Activated B cell treated with CpG ODN at 0.5 μM for 24 hours (primary cell): ENCODE data around the gene COPB1. TPM values are rescaled to one million over a fixed set of nuclear protein-coding genes. Genes with fewer than 3 reads are reported as not detected.

Experiments
- ATAC-seq: fragments of 200-7000 bp; cut with Tn5 transposase; one replicate; pipeline ENCODE4 v1.10.0; 2021; ENCODE audit warnings: low read depth, mild to moderate bottlenecking, moderate library complexity
- CTCF ChIA-PET: fragments of 350-600 bp; sonication (Branson Sonifier 250); formaldehyde crosslinking; loops from one replicate; lab custom pipeline; 2021; ENCODE audit warnings: antibody characterized with exemption; lab: Charles Lee
- POLR2A ChIA-PET: fragments of 350-600 bp; sonication (Branson Sonifier 250); formaldehyde crosslinking; loops from one replicate; lab custom pipeline; 2021; ENCODE audit warnings: antibody characterized with exemption; lab: Charles Lee
- DNase-seq: peaks from one replicate; pipeline ENCODE4 v3.0.0; 2022
- H3K27ac Mint-ChIP-seq: one replicate; pipeline ENCODE4 v1.8.0; 2020; ENCODE audit warnings: mixed read lengths
- H3K27me3 Mint-ChIP-seq: one replicate; pipeline ENCODE4 v1.8.0; 2021; ENCODE audit warnings: mixed read lengths
- H3K36me3 Mint-ChIP-seq: one replicate; pipeline ENCODE4 v1.8.0; 2021; ENCODE audit warnings: low read depth, mixed read lengths
- H3K4me1 Mint-ChIP-seq: one replicate; pipeline ENCODE4 v1.8.0; 2021; ENCODE audit warnings: mixed read lengths
- H3K4me3 Mint-ChIP-seq: one replicate; pipeline ENCODE4 v1.8.0; 2020; ENCODE audit warnings: mild to moderate bottlenecking, mixed read lengths
- H3K9me3 Mint-ChIP-seq: one replicate; pipeline ENCODE4 v1.8.0; 2020; ENCODE audit warnings: mixed read lengths
- intact Hi-C: fragments of 100-400 bp; cut with micrococcal nuclease; formaldehyde crosslinking; loops from one replicate; pipeline ENCODE4 v1.15.1; 2024
- total RNA-seq: library from RNA; stranded (reverse); gene quantifications from 2 replicates; pipeline ENCODE4 v1.2.3, GENCODE V29; 2022
- TF ChIP-seq, protein P1 (sequence below): fragments of 200-600 bp; IDR thresholded peaks from one replicate; pipeline ENCODE4 v1.8.0; 2022; ENCODE audit warnings: antibody characterized with exemption, mild to moderate bottlenecking

COPB1 gene, protein sequence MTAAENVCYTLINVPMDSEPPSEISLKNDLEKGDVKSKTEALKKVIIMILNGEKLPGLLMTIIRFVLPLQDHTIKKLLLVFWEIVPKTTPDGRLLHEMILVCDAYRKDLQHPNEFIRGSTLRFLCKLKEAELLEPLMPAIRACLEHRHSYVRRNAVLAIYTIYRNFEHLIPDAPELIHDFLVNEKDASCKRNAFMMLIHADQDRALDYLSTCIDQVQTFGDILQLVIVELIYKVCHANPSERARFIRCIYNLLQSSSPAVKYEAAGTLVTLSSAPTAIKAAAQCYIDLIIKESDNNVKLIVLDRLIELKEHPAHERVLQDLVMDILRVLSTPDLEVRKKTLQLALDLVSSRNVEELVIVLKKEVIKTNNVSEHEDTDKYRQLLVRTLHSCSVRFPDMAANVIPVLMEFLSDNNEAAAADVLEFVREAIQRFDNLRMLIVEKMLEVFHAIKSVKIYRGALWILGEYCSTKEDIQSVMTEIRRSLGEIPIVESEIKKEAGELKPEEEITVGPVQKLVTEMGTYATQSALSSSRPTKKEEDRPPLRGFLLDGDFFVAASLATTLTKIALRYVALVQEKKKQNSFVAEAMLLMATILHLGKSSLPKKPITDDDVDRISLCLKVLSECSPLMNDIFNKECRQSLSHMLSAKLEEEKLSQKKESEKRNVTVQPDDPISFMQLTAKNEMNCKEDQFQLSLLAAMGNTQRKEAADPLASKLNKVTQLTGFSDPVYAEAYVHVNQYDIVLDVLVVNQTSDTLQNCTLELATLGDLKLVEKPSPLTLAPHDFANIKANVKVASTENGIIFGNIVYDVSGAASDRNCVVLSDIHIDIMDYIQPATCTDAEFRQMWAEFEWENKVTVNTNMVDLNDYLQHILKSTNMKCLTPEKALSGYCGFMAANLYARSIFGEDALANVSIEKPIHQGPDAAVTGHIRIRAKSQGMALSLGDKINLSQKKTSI
- total RNA-seq = 80.7 and 90.1 TPM in 2 replicates

DNA sequence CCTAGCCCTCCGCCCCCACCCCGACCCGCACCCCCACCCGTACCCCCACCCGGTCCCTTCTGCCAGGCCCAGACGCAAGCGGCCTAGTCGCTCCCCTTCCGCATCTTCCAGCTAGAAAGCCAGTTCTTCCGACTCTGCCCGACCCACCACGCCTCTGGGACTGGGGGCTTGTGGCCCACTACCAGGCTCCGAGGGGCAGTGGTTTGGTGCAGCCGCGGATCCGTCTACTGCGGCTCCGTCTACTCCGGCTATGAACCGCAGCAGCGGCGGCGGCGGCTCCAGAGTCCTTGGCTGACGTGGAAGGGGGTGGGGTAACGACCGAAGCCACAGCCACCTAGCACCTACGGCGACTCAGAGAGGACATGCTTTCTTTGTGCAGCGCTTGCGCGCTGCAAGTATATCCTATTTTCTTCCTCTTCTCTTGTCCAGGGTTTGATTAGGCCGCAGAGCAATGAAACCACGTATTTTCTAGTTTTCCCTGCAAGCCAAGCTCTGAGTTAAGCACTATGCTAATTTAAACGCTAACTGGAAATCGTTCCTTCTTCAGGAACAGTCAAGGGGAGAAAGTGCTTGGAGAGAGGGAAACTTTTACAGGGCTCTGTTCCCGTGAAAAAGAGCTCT lies at the start of gene COPB1:
Gene COPB1, minus strand, starts transcription at position 252 of the 621 bp plus-strand sequence. CDS start 883 bp downstream, outside the sequence.
- CTCF ChIA-PET = interaction anchor here (1.1 to 2.2 kb wide), 4 partner anchors 44 to 407 kb away, joined by 4 to 12 read pairs (median 5); no protein-coding TSS in a partner anchor
- ATAC-seq (peak; percentile 95), DNase-seq (peak; percentile 81)
- peaks cover 41% of the 10 kb centered on the region for H3K4me1 Mint-ChIP-seq
- peaks cover 55% of the 10 kb centered on the region for H3K36me3 Mint-ChIP-seq
- TF ChIP-seq, protein P1, sequence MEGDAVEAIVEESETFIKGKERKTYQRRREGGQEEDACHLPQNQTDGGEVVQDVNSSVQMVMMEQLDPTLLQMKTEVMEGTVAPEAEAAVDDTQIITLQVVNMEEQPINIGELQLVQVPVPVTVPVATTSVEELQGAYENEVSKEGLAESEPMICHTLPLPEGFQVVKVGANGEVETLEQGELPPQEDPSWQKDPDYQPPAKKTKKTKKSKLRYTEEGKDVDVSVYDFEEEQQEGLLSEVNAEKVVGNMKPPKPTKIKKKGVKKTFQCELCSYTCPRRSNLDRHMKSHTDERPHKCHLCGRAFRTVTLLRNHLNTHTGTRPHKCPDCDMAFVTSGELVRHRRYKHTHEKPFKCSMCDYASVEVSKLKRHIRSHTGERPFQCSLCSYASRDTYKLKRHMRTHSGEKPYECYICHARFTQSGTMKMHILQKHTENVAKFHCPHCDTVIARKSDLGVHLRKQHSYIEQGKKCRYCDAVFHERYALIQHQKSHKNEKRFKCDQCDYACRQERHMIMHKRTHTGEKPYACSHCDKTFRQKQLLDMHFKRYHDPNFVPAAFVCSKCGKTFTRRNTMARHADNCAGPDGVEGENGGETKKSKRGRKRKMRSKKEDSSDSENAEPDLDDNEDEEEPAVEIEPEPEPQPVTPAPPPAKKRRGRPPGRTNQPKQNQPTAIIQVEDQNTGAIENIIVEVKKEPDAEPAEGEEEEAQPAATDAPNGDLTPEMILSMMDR = no peak
- intact Hi-C loops = loop anchor here (1.0 to 5.0 kb wide), 8 partner anchors 21 to 831 kb away; partner anchors contain the start of genes FAR1, PSMA1 and RRAS2
- H3K27me3 Mint-ChIP-seq = no peaks in the 10 kb centered on the region
- peak within 1 kb of the TSS; percentile 96 for H3K27ac Mint-ChIP-seq
- peak within 1 kb of the TSS; percentile 100 for H3K4me3 Mint-ChIP-seq
- no peaks in the 10 kb centered on the region for H3K9me3 Mint-ChIP-seq
- POLR2A ChIA-PET = interaction anchor here (0.6 to 2.2 kb wide), 12 partner anchors 15 to 407 kb away, joined by 3 to 22 read pairs (median 6); partner anchors contain the start of genes CYP2R1 and PSMA1

DNA sequence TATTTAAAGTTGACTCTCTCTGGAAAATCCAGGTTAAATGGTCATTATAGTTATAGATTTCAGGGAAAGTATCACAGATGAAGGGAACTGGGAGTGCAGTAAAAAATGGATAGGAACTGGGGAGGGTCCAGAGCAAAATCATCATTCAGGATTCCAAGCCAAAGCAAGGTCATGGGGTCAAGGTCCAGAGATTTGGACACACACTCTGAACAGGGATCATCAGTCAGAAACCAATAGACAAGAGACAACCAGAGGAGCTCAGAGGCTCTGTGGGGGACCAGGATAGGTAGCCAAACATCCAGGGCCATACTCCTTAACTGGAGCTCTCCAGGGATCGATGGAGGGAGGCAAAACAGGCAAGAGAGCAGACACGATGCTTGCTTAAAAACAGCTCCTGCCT lies 47.8 kb upstream of the COPB1 start:
- Mint-ChIP-seq H3K4me3 (no peak overlapping the region), H3K27me3 (peaks cover 9% of the 10 kb centered on the region), H3K9me3 (no peaks in the 10 kb centered on the region), H3K36me3 (no peaks in the 10 kb centered on the region), H3K27ac (no peak overlapping the region), H3K4me1 (peaks cover 4% of the 10 kb centered on the region)
- CTCF ChIA-PET = interaction anchor here (1.5 to 2.0 kb wide), 2 partner anchors 97 to 361 kb away, joined by 3 to 5 read pairs; no protein-coding TSS in a partner anchor
- intact Hi-C loops = no loop called here
- TF ChIP-seq, protein P1 = no peak
- POLR2A ChIA-PET = no interaction called here
- ATAC-seq = no peak
- DNase-seq = no peak

DNA sequence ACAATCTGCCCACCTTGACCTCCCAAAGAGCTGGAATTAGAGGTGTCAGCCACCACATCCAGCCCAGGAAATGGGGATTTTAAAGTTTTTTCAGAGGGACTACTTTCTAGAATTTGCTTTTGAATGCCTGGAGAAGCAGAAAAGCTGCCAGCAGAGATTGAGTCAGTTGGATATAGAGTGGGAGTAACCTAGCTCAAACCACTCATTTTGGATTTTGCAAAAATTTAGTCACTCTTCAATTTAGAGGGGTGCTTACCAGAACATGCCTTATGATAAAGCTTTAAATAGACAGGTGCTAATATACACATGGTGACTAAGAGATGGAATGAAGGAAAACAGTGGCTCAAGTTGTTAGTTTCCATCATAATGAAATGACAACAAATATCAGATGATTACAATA lies 47.1 kb upstream of the COPB1 start:
- H3K4me1 Mint-ChIP-seq = peaks cover 4% of the 10 kb centered on the region
- ATAC-seq = no peak
- TF ChIP-seq, protein P1 = no peak
- peaks cover 4% of the 10 kb centered on the region for H3K27me3 Mint-ChIP-seq
- H3K9me3 Mint-ChIP-seq = no peaks in the 10 kb centered on the region
- CTCF ChIA-PET = interaction anchor here (1.5 to 2.0 kb wide), 2 partner anchors 98 to 361 kb away, joined by 3 to 5 read pairs; no protein-coding TSS in a partner anchor
- POLR2A ChIA-PET = no interaction called here
- intact Hi-C loops = no loop called here
- H3K36me3 Mint-ChIP-seq = no peaks in the 10 kb centered on the region
- no peak overlapping the region for H3K27ac Mint-ChIP-seq
- DNase-seq = no peak
- no peak overlapping the region for H3K4me3 Mint-ChIP-seq

DNA sequence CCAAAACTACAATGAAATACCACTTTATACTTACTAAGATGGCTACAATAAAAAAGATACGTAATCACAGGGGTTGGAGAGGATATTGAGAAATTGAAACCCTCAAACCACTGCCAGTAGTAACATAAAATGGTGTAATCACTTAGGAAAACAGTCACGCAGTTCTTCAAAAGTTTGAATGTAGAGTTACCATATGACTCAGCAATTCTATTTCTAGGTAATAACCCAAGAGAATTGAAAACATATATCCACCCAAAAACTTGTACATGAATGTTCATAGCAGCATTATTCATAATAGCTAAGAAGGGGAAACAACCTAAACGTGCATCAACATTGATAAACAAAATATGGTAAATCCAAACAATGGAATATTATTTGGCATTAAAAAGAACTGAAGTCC lies 45.0 kb upstream of the COPB1 start:
- POLR2A ChIA-PET = no interaction called here
- H3K27me3 Mint-ChIP-seq = peaks cover 2% of the 10 kb centered on the region
- H3K9me3 Mint-ChIP-seq = no peaks in the 10 kb centered on the region
- H3K4me3 Mint-ChIP-seq = no peak overlapping the region
- H3K4me1 Mint-ChIP-seq = peaks cover 4% of the 10 kb centered on the region
- no peak overlapping the region for H3K27ac Mint-ChIP-seq
- H3K36me3 Mint-ChIP-seq = no peaks in the 10 kb centered on the region
- CTCF ChIA-PET = no interaction called here
- TF ChIP-seq, protein P1 = no peak
- DNase-seq (no peak), ATAC-seq (no peak)
- intact Hi-C loops = no loop called here
